Activated naive CD8-positive, alpha-beta T cell treated with anti-CD3 and anti-CD28 coated beads, Interleukin-2, amount 10 ng/mL, durations not matched to agents 7 days and 5 days (primary cell): ENCODE results near the gene PTGS1. TPM values are rescaled to one million over a fixed set of nuclear protein-coding genes. Genes with fewer than 3 reads are reported as not detected.
A peak's percentile ranks its signal among the peaks of the same experiment; 100 is the strongest.
"Not testable (repeated sequence)": the region's sequence is repeated elsewhere in the genome, so short reads cannot be mapped to it uniquely, and the experiment has no call there.

Experiments
- ATAC-seq: fragments of 150-1000 bp; cut with Tn5 transposase; one replicate; pipeline ENCODE4 v1.10.0; 2021; ENCODE audit warnings: low read depth, moderate library complexity
- POLR2A ChIA-PET: fragments of 350-600 bp; sonication (Branson Sonifier 250); formaldehyde crosslinking; loops from one replicate; lab custom pipeline; 2021; ENCODE audit warnings: antibody characterized with exemption; lab: Charles Lee
- DNase-seq: peaks from one replicate; pipeline ENCODE4 v3.0.0; 2021
- H3K27ac Mint-ChIP-seq: one replicate; pipeline ENCODE4 v1.8.0; 2022; ENCODE audit warnings: mild to moderate bottlenecking, mixed read lengths
- H3K27me3 Mint-ChIP-seq: one replicate; pipeline ENCODE4 v1.8.0; 2022; ENCODE audit warnings: mild to moderate bottlenecking, moderate library complexity, mixed read lengths
- H3K36me3 Mint-ChIP-seq: one replicate; pipeline ENCODE4 v1.8.0; 2021; ENCODE audit warnings: mild to moderate bottlenecking, mixed read lengths
- H3K4me1 Mint-ChIP-seq: one replicate; pipeline ENCODE4 v1.8.0; 2021; ENCODE audit warnings: mixed read lengths
- H3K4me3 Mint-ChIP-seq: one replicate; pipeline ENCODE4 v1.8.0; 2022; ENCODE audit warnings: mild to moderate bottlenecking, moderate library complexity, mixed read lengths
- H3K9me3 Mint-ChIP-seq: one replicate; pipeline ENCODE4 v1.8.0; 2021; ENCODE audit warnings: mixed read lengths
- total RNA-seq, 2 experiments: library from RNA; stranded (reverse); gene quantifications; one replicate each; pipeline ENCODE4 v1.2.3, GENCODE V29; 2021

Gene PTGS1
- total RNA-seq, 2 experiments from 2014 or later = 0.96 to 1.6 TPM

DNA sequence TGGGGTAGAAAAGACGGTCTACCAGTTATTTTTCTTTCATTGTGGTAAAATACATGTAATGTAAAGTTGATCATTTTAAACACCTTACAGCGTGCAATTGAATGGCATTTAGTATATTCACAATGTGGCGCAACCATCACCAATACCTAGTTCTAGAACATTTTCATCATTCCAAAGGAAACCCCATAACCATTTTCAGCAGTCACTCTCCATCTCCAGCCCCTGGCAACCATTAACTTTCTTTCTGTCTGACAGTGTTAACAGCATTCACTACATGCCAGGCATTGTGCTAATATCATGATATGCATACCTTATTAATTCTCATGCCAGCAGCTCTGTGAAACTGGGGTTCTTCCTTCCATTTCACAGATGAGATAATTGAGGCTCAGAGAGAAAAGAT, 32.0 kb downstream of the PTGS1 start:
- Mint-ChIP-seq H3K27ac (no peak overlapping the region), H3K4me1 (peaks cover 12% of the 10 kb centered on the region), H3K36me3 (no peaks in the 10 kb centered on the region), H3K9me3 (peaks cover 5% of the 10 kb centered on the region), H3K4me3 (no peak overlapping the region), H3K27me3 (peaks cover 4% of the 10 kb centered on the region)
- DNase-seq = no peak
- POLR2A ChIA-PET = no interaction called here
- no peak for ATAC-seq

DNA sequence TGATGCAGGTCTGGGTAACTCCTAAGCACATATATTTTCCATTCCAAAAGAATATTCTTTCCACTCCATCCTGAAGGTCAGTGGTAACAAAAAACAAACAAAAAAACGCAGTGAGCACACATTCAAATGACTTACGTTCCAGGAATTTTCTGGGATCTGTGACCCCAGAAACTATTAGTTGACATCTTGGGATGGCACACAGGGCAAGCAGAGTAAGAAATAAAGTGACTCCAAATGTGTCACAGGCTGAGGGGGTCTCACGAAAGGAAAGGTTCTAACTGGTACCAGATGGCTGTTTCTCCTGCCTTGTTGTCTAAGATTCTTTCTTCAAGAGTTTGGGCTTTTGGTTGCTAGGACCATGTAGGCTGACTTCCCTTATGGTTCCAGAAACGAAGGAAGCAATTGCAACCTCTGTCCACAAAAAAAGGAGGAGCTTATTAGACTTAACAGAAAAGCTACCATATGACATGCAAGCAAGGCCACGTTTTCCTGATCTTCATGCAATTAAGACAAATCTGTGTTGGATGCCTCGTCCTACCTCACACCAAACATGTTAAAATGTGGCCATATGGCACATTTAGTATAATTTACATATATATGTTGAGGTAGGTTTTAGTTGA, 32.7 kb downstream of the PTGS1 start:
- DNase-seq = no peak
- H3K36me3 Mint-ChIP-seq = no peaks in the 10 kb centered on the region
- H3K9me3 Mint-ChIP-seq = peaks cover 5% of the 10 kb centered on the region
- H3K27ac Mint-ChIP-seq = no peak overlapping the region
- H3K4me3 Mint-ChIP-seq = no peak overlapping the region
- H3K4me1 Mint-ChIP-seq = peaks cover 12% of the 10 kb centered on the region
- H3K27me3 Mint-ChIP-seq = peaks cover 4% of the 10 kb centered on the region
- POLR2A ChIA-PET = no interaction called here
- ATAC-seq = no peak

DNA sequence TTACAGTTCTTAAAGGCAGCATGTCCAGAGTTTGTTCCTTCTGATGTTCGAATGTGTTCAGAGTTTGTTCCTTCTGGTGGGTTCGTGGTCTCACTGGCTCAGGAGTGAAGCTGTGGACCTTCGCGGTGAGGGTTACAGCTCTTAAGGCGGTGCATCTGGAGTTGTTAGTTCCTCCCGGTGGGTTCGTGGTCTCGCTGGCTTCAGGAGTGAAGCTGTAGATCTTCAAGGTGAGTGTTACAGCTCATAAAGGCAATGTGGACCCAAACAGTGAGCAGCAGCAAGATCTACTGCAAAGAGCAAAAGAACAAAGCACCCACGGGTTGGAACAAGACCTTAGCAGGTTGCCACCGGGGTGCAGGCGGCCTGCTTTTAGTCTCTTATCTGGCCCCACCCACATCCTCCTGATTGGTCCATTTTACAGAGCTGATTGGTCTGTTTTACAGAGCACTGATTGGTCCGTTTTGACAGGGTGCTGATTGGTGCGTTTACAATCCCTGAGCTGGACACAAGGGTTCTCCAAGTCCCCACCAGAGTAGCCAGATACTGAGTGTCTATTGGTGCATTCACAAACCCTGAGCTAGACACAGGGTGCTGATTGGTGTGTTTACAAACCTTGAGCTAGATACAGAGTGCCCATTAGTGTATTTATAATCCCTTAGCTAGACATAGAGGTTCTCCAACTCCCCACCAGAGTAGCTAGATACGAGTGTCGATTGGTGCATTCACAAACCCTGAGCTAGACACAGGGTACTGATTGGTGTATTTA, 34.7 kb downstream of the PTGS1 start:
- peak; percentile 39 for ATAC-seq
- not testable (repeated sequence) for DNase-seq, H3K9me3 Mint-ChIP-seq, H3K27me3 Mint-ChIP-seq, H3K36me3 Mint-ChIP-seq
- Mint-ChIP-seq H3K4me3 (peak overlapping the region; percentile 82), H3K27ac (peak overlapping the region; percentile 90), H3K4me1 (peaks cover 12% of the 10 kb centered on the region)
- POLR2A ChIA-PET = interaction anchor here (1.4 kb wide), 1 partner anchor 141 kb away, joined by 3 read pairs; the partner anchor contains the start of genes MRRF and RBM18

DNA sequence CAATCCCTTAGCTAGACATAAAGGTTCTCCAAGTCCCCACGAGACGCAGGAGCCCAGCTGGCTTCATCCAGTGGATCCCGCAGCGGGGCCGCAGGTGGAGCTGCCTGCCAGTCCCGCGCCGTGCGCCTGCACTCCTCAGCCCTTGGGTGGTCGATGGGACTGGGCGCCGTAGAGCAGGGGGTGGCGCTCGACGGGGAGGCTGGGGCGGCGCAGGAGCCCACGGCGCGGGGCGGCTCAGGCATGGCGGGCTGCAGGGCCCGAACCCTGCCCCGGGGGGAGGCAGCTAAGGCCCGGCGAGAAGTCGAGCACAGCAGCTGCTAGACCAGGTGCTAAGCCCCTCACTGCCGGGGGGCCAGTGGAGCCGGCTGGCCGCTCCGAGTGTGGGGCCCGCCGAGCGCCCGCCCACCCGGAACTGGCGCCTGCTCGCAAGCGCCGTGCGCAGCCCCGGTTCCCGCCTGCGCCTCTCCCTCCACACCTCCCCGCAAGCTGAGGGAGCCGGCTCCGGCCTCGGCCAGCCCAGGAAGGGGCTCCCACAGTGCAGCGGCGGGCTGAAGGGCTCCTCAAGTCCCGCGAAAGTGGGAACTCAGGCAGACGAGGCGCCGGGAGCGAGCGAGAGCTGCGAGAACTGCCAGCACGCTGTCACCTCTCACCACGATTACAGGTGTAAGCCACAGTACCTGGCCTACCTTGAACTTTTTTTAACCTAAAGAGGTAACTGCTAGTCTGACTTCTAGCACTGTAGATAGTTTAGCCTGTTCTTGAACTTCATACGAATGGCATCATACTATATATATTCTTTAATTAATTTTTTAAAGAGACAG, 35.5 kb downstream of the PTGS1 start:
- peak; percentile 62 for DNase-seq
- POLR2A ChIA-PET = interaction anchor here (1.4 kb wide), 1 partner anchor 142 kb away, joined by 3 read pairs; the partner anchor contains the start of genes MRRF and RBM18
- Mint-ChIP-seq H3K36me3 (no peaks in the 10 kb centered on the region), H3K9me3 (peaks cover 3% of the 10 kb centered on the region), H3K27ac (peak overlapping the region; percentile 90), H3K4me3 (peak overlapping the region; percentile 82), H3K4me1 (peaks cover 12% of the 10 kb centered on the region), H3K27me3 (no peaks in the 10 kb centered on the region)
- peak; percentile 74 for ATAC-seq

DNA sequence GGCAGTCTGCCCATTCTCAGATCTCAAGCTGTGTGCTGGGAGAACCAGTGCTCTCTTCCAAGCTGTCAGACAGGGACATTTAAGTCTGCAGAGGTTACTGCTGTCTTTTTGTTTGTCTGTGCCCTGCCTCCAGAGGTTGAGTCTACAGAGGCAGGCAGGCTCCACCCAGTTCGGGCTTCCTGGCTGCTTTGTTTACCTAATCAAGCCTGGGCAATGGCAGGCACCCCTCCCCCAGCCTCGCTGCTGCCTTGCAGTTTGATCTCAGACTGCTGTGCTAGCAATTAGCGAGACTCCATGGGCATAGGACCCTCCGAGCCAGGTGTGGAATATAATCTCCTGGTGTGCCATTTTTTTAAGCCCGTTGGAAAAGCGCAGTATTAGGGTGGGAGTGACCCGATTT, 43.3 kb downstream of the PTGS1 start:
- H3K27me3 Mint-ChIP-seq, H3K4me3 Mint-ChIP-seq, DNase-seq, POLR2A ChIA-PET, ATAC-seq, H3K4me1 Mint-ChIP-seq, H3K27ac Mint-ChIP-seq, H3K9me3 Mint-ChIP-seq: not testable (repeated sequence)
- H3K36me3 Mint-ChIP-seq = peaks cover 15% of the 10 kb centered on the region

DNA sequence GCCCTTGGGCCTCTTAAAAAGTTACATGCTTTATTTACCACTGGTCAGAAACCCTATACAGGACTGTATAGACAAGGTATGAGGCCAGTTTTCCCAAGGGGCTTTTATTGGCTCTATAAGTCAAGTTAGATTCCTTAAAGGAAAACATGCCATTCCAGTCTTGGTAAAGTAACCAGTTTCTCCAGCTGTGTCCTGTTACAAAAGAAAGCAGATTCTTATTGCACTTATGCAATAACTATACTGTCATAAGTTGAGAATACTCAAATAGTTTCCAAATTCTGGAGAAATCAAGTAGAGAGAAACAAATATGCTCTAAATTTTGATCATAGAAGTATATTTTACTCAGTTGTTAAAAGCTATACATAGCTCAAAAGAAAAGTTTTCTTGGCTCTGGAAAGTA, 47.2 kb downstream of the PTGS1 start:
- no peak for ATAC-seq
- H3K4me1 Mint-ChIP-seq = no peaks in the 10 kb centered on the region
- no peak overlapping the region for H3K4me3 Mint-ChIP-seq
- peaks cover 19% of the 10 kb centered on the region for H3K9me3 Mint-ChIP-seq
- POLR2A ChIA-PET = no interaction called here
- peaks cover 30% of the 10 kb centered on the region for H3K36me3 Mint-ChIP-seq
- no peaks in the 10 kb centered on the region for H3K27me3 Mint-ChIP-seq
- no peak for DNase-seq
- H3K27ac Mint-ChIP-seq = no peak overlapping the region

DNA sequence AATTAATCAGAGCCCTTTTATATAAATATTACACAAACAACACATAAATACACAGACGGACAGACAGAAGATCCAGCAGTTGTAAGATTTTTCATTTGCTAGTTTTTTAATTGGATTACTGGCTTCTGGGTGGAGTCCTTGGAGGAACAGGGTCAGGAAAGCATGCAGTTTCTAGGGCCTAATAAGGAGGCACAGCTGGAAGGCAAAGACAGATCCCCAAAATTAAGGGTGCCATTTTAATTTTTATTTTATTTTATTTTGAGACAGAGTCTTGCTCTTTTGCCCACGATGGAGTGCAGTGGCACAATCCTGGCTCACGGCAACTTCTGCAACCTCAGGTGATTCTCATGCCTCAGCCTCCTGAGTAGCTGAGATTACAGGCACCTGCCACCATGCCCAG, 49.5 kb downstream of the PTGS1 start:
- Mint-ChIP-seq H3K9me3 (peaks cover 19% of the 10 kb centered on the region), H3K4me3 (no peak overlapping the region), H3K4me1 (no peaks in the 10 kb centered on the region), H3K27ac (no peak overlapping the region), H3K27me3 (no peaks in the 10 kb centered on the region), H3K36me3 (peaks cover 31% of the 10 kb centered on the region)
- ATAC-seq = no peak
- DNase-seq = no peak
- POLR2A ChIA-PET = no interaction called here

DNA sequence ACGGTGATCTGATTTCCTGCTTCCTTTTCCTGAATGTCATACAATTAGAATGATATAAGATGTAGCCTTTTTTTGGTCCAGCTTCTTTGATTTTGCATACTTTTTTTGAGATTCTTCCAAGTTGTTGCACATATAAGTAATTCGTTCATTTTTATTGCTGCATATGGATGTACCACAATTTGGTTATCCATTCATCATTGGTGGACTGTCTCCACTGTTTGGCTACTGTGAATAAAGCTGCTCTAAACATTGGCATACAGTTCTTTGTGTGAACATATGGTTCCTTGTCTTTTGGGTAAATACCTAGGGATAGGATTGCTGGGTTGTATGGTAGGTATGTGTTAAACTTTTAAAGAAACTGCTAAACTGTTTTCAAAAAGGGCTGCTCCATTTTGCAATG, 54.3 kb downstream of the PTGS1 start:
- DNase-seq (no peak), ATAC-seq (no peak)
- Mint-ChIP-seq H3K9me3 (peaks cover 15% of the 10 kb centered on the region), H3K4me3 (no peak overlapping the region), H3K36me3 (peaks cover 18% of the 10 kb centered on the region), H3K27ac (no peak overlapping the region), H3K4me1 (peaks cover 1% of the 10 kb centered on the region), H3K27me3 (no peaks in the 10 kb centered on the region)
- POLR2A ChIA-PET = no interaction called here

DNA sequence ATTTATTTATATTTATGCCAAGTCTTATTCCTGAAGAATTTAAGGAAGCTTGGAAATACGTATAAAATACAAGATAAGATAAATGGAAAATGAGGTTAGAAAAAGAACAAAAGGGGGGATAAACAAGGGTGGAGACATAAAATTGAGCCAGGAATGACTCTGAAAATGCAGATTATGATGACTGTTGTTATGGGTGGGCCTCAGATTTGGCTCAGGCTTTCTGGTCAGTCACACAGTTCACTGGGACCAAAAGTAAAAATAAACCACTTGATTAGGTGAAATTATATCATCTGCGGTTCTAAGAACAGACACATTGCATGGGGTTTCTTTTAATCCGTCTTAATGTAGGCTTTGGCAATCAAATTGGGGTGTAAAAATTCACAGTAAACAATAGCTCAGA, 55.9 kb downstream of the PTGS1 start:
- H3K27ac Mint-ChIP-seq = no peak overlapping the region
- no peak for ATAC-seq

DNA sequence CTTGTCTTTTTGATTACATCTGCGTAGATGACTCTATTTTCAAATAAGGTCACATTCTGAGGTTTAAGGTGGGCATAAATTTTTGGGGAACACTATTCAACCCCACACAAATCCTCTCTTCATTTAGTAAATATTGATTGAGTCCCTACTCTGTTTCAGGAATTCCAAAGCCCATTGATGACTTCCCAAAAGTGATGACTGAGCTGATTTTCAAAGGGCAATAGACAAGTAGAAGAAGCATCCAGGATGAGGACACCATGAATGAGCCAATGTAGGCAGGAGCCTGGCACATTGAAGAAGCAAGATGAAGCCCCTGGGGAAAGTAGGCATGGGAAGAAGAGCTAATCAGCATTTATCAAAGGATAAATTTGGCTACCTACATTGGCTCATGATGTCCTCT, 71.7 kb downstream of the PTGS1 start:
- Mint-ChIP-seq H3K4me3 (no peak overlapping the region), H3K9me3 (no peaks in the 10 kb centered on the region), H3K27ac (no peak overlapping the region), H3K27me3 (peaks cover 3% of the 10 kb centered on the region), H3K4me1 (no peaks in the 10 kb centered on the region), H3K36me3 (no peaks in the 10 kb centered on the region)
- no peak for DNase-seq
- ATAC-seq = no peak
- POLR2A ChIA-PET = no interaction called here

More for the DNA sequence above, 55.9 kb downstream of the PTGS1 start:
- Mint-ChIP-seq H3K9me3 (peaks cover 4% of the 10 kb centered on the region), H3K27me3 (no peaks in the 10 kb centered on the region), H3K4me1 (peaks cover 1% of the 10 kb centered on the region), H3K4me3 (no peak overlapping the region), H3K36me3 (peaks cover 11% of the 10 kb centered on the region)
- POLR2A ChIA-PET = no interaction called here
- no peak for DNase-seq

DNA sequence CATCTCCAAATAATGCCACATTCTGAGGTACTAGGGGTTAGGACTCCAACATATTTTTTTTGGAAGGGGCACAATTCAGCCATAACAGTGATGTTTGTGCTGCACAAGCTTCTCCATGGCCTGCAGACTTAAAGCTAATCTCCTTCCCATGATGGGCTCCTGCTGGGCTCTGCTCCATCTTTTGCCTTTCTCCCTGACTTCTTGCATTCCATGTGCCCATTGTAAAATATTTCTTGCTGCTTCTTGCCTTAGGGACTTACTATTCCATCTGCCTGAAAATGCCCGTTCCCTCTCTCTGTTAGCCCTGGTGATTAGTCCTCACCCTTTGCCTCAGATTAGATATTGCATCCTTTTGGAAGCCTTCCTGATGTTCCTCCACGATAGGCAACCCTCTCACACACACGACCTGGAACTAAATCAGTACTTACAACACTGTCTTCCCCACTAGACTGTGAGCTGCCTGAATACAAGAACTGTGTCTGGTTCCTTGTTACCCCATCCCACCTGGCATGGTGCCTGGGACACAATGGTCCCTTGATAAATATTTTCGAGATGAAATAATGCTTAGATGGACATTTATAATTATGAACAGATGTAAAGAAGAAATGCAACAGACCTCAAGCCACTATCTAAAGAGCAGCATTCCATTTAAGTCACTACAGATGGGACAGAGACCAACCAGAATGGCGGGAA, 73.4 kb downstream of the PTGS1 start:
- Mint-ChIP-seq H3K9me3 (no peaks in the 10 kb centered on the region), H3K27me3 (peaks cover 4% of the 10 kb centered on the region), H3K4me1 (no peaks in the 10 kb centered on the region), H3K27ac (no peak overlapping the region), H3K4me3 (no peak overlapping the region), H3K36me3 (no peaks in the 10 kb centered on the region)
- no peak for DNase-seq
- no peak for ATAC-seq
- POLR2A ChIA-PET = no interaction called here
